H1 (cell line): ENCODE results near the gene TRPV4. TPM values are rescaled to one million over a fixed set of nuclear protein-coding genes. Genes with fewer than 3 reads are reported as not detected.

Experiments
- CTCF ChIA-PET: fragments of 300-600 bp; sonication (Branson Sonifier 250); formaldehyde crosslinking; loops from one replicate; lab custom pipeline; 2021; ENCODE audit not compliant: partially characterized antibody; lab: Charles Lee
- POLR2A ChIA-PET: fragments of 300-600 bp; sonication (Branson Sonifier 250); formaldehyde crosslinking; loops from one replicate; lab custom pipeline; 2021; ENCODE audit warnings: inconsistent platforms; ENCODE audit not compliant: partially characterized antibody; lab: Charles Lee
- DNase-seq, 2 experiments: peaks; one replicate each; pipeline versions ENCODE4 v3.0.0 to v3.0.0-alpha.2; 2010 to 2022; ENCODE audit warnings: low spot score in 2 of 2, low read depth in 1 of 2, mixed read lengths in 1 of 2
- FAIRE-seq: peaks from 2 replicates; lab custom pipeline; 2011; peaks lifted over from hg19 to GRCh38; lab: Jason Lieb, UNC
- H2AFZ ChIP-seq: 2 replicates; pipeline ENCODE4 v1.8.1; 2012; ENCODE audit warnings: low read length, inconsistent platforms
- H2AK5ac ChIP-seq: 2 replicates; pipeline ENCODE4 v1.6.1; 2013; ENCODE audit warnings: low read depth, low read length
- H2BK120ac ChIP-seq: replicated peaks from 2 replicates; pipeline ENCODE3; 2013; ENCODE audit warnings: low read depth, low read length, inconsistent platforms
- H2BK12ac ChIP-seq: 2 replicates; pipeline ENCODE4 v1.6.1; 2013; ENCODE audit warnings: low read depth, low read length
- H2BK15ac ChIP-seq: 2 replicates; pipeline ENCODE4 v1.6.1; 2013; ENCODE audit warnings: low read length
- H2BK20ac ChIP-seq: 2 replicates; pipeline ENCODE4 v1.6.1; 2013; ENCODE audit warnings: low read length
- H2BK5ac ChIP-seq: 2 replicates; pipeline ENCODE4 v1.6.1; 2013; ENCODE audit warnings: low read depth, low read length
- H3K14ac ChIP-seq: 2 replicates; pipeline ENCODE4 v1.6.1; 2013; ENCODE audit warnings: inconsistent platforms; ENCODE audit not compliant: insufficient read length
- H3K18ac ChIP-seq: 2 replicates; pipeline ENCODE4 v1.6.1; 2013; ENCODE audit warnings: low read length; ENCODE audit errors: extremely low read depth
- H3K23ac ChIP-seq: 2 replicates; pipeline ENCODE4 v1.6.1; 2013; ENCODE audit warnings: inconsistent platforms; ENCODE audit not compliant: insufficient read length
- H3K23me2 ChIP-seq: 2 replicates; pipeline ENCODE4 v1.6.1; 2013; ENCODE audit warnings: low read depth, low read length
- H3K27ac ChIP-seq: 2 replicates; pipeline ENCODE4 v1.6.1; 2011; ENCODE audit warnings: low read depth, low read length, inconsistent platforms
- H3K27me3 ChIP-seq, 4 experiments: replicated peaks in 1 of 4; 1 replicate in 1 of 4; 2 replicates in 3 of 4; pipeline versions ENCODE4 v1.6.1 to v1.8.1; 2011 to 2013; ENCODE audit warnings: low read length in 3 of 4, mild to moderate bottlenecking in 3 of 4, inconsistent platforms in 2 of 4, mixed read lengths in 2 of 4, moderate library complexity in 1 of 4; ENCODE audit not compliant: control insufficient read depth in 3 of 4, insufficient read depth in 3 of 4; ENCODE audit errors: extremely low read depth in 1 of 4
- H3K36me3 ChIP-seq, 4 experiments: 2 replicates each; pipeline versions ENCODE4 v1.6.1 to v1.8.1; 2011 to 2013; ENCODE audit warnings: mild to moderate bottlenecking in 4 of 4, low read length in 3 of 4, moderate library complexity in 2 of 4, control low read depth in 1 of 4, inconsistent platforms in 1 of 4; ENCODE audit not compliant: insufficient read depth in 4 of 4, control insufficient read depth in 2 of 4
- H3K4ac ChIP-seq: replicated peaks from 2 replicates; pipeline ENCODE3; 2013; ENCODE audit warnings: low read length, low read depth, mixed read lengths, inconsistent platforms; ENCODE audit not compliant: insufficient read length
- H3K4me1 ChIP-seq, 4 experiments: replicated peaks in 1 of 4; 1 replicate in 1 of 4; 2 replicates in 3 of 4; pipeline versions ENCODE4 v1.6.1 to v1.8.1; 2011 to 2013; ENCODE audit warnings: low read length in 3 of 4, inconsistent platforms in 2 of 4, mixed read lengths in 1 of 4; ENCODE audit not compliant: insufficient read depth in 4 of 4, control insufficient read depth in 3 of 4
- H3K4me2 ChIP-seq, 2 experiments: 2 replicates each; pipeline versions ENCODE4 v1.6.1 to v1.8.1; 2011 to 2013; ENCODE audit warnings: low read depth in 2 of 2, low read length in 2 of 2, control low read depth in 1 of 2, inconsistent platforms in 1 of 2, mild to moderate bottlenecking in 1 of 2; ENCODE audit not compliant: insufficient read depth in 1 of 2
- H3K4me3 ChIP-seq, 4 experiments: fragments of 200-600, 300-600 bp in 1 of 4; sonication (generic), shearing (Covaris generic), sonication (Bioruptor Twin) in 1 of 4; 2 replicates each; pipeline versions ENCODE4 v1.5.1 to v1.8.1; 2011 to 2016; ENCODE audit warnings: low read length in 4 of 4, low read depth in 3 of 4, control low read depth in 2 of 4, inconsistent platforms in 2 of 4, mild to moderate bottlenecking in 2 of 4, mixed read lengths in 1 of 4, moderate library complexity in 1 of 4; ENCODE audit not compliant: insufficient read depth in 2 of 4; ENCODE audit errors: extremely low read depth in 1 of 4
- H3K56ac ChIP-seq: replicated peaks from 2 replicates; pipeline ENCODE3; 2013; ENCODE audit warnings: low read depth, mild to moderate bottlenecking, mixed read lengths, low read length, inconsistent platforms; ENCODE audit not compliant: insufficient read length
- H3K79me1 ChIP-seq: 2 replicates; pipeline ENCODE4 v1.6.1; 2013; ENCODE audit warnings: low read depth, low read length, control low read depth
- H3K79me2 ChIP-seq, 2 experiments: 2 replicates each; pipeline versions ENCODE4 v1.6.1 to v1.8.1; 2012 to 2013; ENCODE audit warnings: low read length in 2 of 2, mild to moderate bottlenecking in 2 of 2, inconsistent platforms in 1 of 2; ENCODE audit not compliant: insufficient read depth in 2 of 2, control insufficient read depth in 1 of 2
- H3K9ac ChIP-seq, 4 experiments: replicated peaks in 1 of 4; 1 replicate in 1 of 4; 2 replicates in 3 of 4; pipeline versions ENCODE4 v1.6.1 to v1.8.1; 2011 to 2013; ENCODE audit warnings: low read depth in 3 of 4, low read length in 3 of 4, control low read depth in 2 of 4, mild to moderate bottlenecking in 2 of 4, moderate library complexity in 2 of 4, inconsistent platforms in 1 of 4; ENCODE audit errors: extremely low read depth in 1 of 4
- H3K9me3 ChIP-seq, 2 experiments: 2 replicates each; pipeline versions ENCODE4 v1.6.1 to v1.8.1; 2012 to 2013; ENCODE audit warnings: mild to moderate bottlenecking in 2 of 2, moderate library complexity in 2 of 2, control low read depth in 1 of 2, inconsistent platforms in 1 of 2, low read depth in 1 of 2, low read length in 1 of 2, mixed read lengths in 1 of 2; ENCODE audit not compliant: insufficient read depth in 2 of 2
- H4K20me1 ChIP-seq, 2 experiments: replicated peaks in 1 of 2; 2 replicates each; pipeline versions ENCODE3 to v1.8.1; 2011 to 2013; ENCODE audit warnings: inconsistent platforms in 2 of 2, low read length in 2 of 2, mild to moderate bottlenecking in 1 of 2; ENCODE audit not compliant: insufficient read depth in 2 of 2, control insufficient read depth in 1 of 2
- H4K5ac ChIP-seq: 2 replicates; pipeline ENCODE4 v1.6.1; 2013; ENCODE audit warnings: low read length, low read depth, mixed read lengths, inconsistent platforms; ENCODE audit not compliant: insufficient read length
- H4K8ac ChIP-seq: 2 replicates; pipeline ENCODE4 v1.8.0; 2013; ENCODE audit warnings: mild to moderate bottlenecking, moderate library complexity, low read length, inconsistent platforms; ENCODE audit not compliant: insufficient read depth; ENCODE audit errors: extremely low read depth
- H4K91ac ChIP-seq: replicated peaks from 2 replicates; pipeline ENCODE3; 2013; ENCODE audit warnings: low read length, mixed read lengths, inconsistent platforms; ENCODE audit not compliant: insufficient read length
- BACH1 ChIP-seq: IDR thresholded peaks from 2 replicates; pipeline ENCODE4 v1.6.1; 2012; ENCODE audit warnings: low read length, improper control_type of control experiment
- RXRA ChIP-seq: IDR thresholded peaks from 2 replicates; pipeline ENCODE4 v1.6.1; 2011; ENCODE audit warnings: low read depth, mild to moderate bottlenecking, low read length, moderate library complexity; ENCODE audit not compliant: insufficient read depth
- SP2 ChIP-seq: IDR thresholded peaks from 2 replicates; pipeline ENCODE4 v1.6.1; 2012; ENCODE audit warnings: mild to moderate bottlenecking, low read length, inconsistent platforms
- WGBS, 2 experiments: shearing (Covaris generic) in 1 of 2; methylation state at CpG; one replicate each; pipeline versions ENCODE4 v1.1.6 to v1.1.7; 2013 to 2015; ENCODE audit warnings: low lambda C conversion rate in 2 of 2, mixed read lengths in 2 of 2, inconsistent platforms in 1 of 2, low coverage in 1 of 2, missing lambda C conversion rate in 1 of 2; ENCODE audit not compliant: insufficient replicate concordance in 2 of 2, insufficient coverage in 1 of 2, insufficient read length in 1 of 2; ENCODE audit errors: extremely low coverage in 1 of 2, missing lambda C conversion rate in 1 of 2; 5-methylcytosine and 5-hydroxymethylcytosine counted together
- polyA plus RNA-seq, 7 experiments: library from polyadenylated mRNA; depleted of rRNA in 3 of 7; stranded (reverse) in 5 of 7; unstranded in 2 of 7; fragments of >200 nt in 5 of 7; fragments of 200-250 nt in 2 of 7; gene quantifications; 1 replicate in 5 of 7; 2 replicates in 1 of 7; 4 replicates in 1 of 7; pipeline versions ENCODE4 v1.2.1 to v1.2.3, GENCODE V29; 2011 to 2013; ENCODE audit warnings: missing spikeins in 2 of 7, mixed read lengths in 2 of 7
- total RNA-seq: library from RNA; stranded (reverse); fragmentation: NEBNext Ultra II Directional; extraction: Animal tissue kit (Norgen Biotek cat#: 25700); gene quantifications from 2 replicates; pipeline ENCODE4 v1.2.1, GENCODE V29; 2021

Gene TRPV4
- total and polyA plus RNA-seq, 2 of the 8 experiments (the other 6 are each of a cell fraction or from before 2014, with no cell fraction given): 2.1 to 6.2 TPM

DNA sequence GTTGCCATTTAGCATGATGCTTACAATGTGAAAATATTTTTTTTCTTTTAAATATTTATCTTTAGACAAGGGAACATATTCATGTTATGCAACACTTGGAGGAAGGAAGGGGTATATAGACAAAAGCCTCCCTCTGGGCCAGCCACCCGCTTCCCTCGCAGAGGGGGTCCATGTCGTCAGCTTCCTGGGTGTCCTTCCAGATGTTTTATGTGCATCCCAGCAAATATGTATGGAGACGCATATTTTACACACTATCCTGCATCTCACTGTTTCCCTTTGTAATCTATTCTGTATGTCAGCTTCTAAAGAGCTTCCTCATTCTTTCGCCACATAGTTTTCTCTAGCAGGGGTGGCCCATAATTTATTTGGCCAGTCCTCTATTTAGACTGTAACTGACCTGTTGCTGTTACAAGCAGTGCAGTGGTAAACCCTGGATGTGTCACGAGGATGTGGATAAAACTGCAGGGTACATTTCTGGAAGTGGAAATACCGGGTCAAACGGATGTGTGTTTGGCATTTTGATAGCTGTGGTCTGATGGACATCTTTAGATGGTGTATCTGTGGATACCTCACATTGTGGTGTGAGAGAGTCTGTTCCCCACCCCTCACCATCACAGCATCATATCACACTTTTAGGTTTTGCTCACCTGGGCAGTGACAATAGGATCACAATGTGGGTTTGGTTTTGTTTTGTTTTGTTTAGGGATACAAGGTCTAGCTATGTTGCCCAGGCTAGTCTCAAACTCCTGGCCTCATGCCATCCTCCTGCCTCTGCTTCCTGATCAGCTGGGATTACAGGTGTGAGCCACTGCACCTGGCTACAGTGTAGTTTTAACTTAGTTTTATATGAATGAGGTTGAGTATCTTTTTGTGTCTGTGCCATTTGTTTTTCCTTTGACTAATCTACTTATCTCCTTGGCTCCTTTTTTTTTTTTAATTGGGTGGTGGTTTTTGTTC is 87.9 kb downstream of the TRPV4 start:
- Histone ChIP-seq H3K27ac (no peak overlapping the region), H3K4me2 (no peak overlapping the region), H3K9ac (no peak overlapping the region), H4K8ac (no peak overlapping the region), H2BK5ac (no peak overlapping the region), H4K5ac (no peak overlapping the region), H3K79me1 (no peaks in the 10 kb centered on the region), H3K14ac (no peak overlapping the region), H4K91ac (no peak overlapping the region), H3K27me3 (no peaks in the 10 kb centered on the region), H3K79me2 (no peaks in the 10 kb centered on the region), H3K4me1 (no peaks in the 10 kb centered on the region), H2AK5ac (no peak overlapping the region), H3K36me3 (no peaks in the 10 kb centered on the region), H2BK120ac (no peak overlapping the region), H2BK12ac (no peak overlapping the region), H3K4me3 (no peak overlapping the region), H2BK15ac (no peak overlapping the region), H3K9me3 (no peaks in the 10 kb centered on the region), H3K23ac (no peak overlapping the region), H3K56ac (no peak overlapping the region), H3K4ac (no peak overlapping the region), H4K20me1 (no peaks in the 10 kb centered on the region), H2AFZ (no peak overlapping the region), H3K23me2 (no peaks in the 10 kb centered on the region; the same call in 1 of the 2 replicates), H3K18ac (no peak overlapping the region), H2BK20ac (no peak overlapping the region)
- 86% methylated on average over 8 of the region's 8 CpGs; no CpG with 5 or more reads in 1 of the 2 experiments for WGBS, 2 experiments
- no peak for DNase-seq
- no peak for TF ChIP-seq BACH1
- TF ChIP-seq SP2: no peak
- TF ChIP-seq RXRA: no peak
- FAIRE-seq: no peak
- CTCF ChIA-PET: interaction anchor here (0.8 to 1.7 kb wide), 7 partner anchors 9 to 108 kb away, joined by 4 to 7 read pairs (median 4); no protein-coding TSS in a partner anchor
- POLR2A ChIA-PET: interaction anchor here (0.8 kb wide), 1 partner anchor 9 kb away, joined by 3 read pairs; no protein-coding TSS in a partner anchor
